Neural crest cell (in vitro differentiated cells): Measurements from ENCODE around the gene EID3. TPM values are rescaled to one million over a fixed set of nuclear protein-coding genes. Genes with fewer than 3 reads are reported as not detected.

Experiments used
- DNase-seq: peaks from one replicate; pipeline ENCODE4 v3.0.0; 2021; ENCODE audit warnings: low read depth, mixed read lengths, low spot score
- H3K27ac Mint-ChIP-seq: one replicate; pipeline ENCODE4 v1.8.0; 2021; ENCODE audit warnings: mild to moderate bottlenecking, mixed read lengths; ENCODE audit not compliant: unreplicated experiment
- H3K27me3 Mint-ChIP-seq: 2 replicates; pipeline ENCODE4 v1.8.0; 2021; ENCODE audit warnings: low read depth, mild to moderate bottlenecking, mixed read lengths
- H3K36me3 Mint-ChIP-seq: 2 replicates; pipeline ENCODE4 v1.8.0; 2021; ENCODE audit warnings: low read depth, mild to moderate bottlenecking, mixed read lengths
- H3K4me1 Mint-ChIP-seq: 2 replicates; pipeline ENCODE4 v1.8.0; 2021; ENCODE audit warnings: mixed read lengths
- H3K4me3 Mint-ChIP-seq: one replicate; pipeline ENCODE4 v1.8.0; 2021; ENCODE audit warnings: mild to moderate bottlenecking, mixed read lengths
- H3K9me3 Mint-ChIP-seq: 2 replicates; pipeline ENCODE4 v1.8.0; 2021; ENCODE audit warnings: mixed read lengths
- CTCF ChIP-seq: fragments of 200-600 bp; sonication (generic); conservative IDR thresholded peaks from 2 replicates; pipeline ENCODE4 v1.5.0; 2021; ENCODE audit warnings: antibody characterized with exemption, mild to moderate bottlenecking
- total RNA-seq: library from RNA; stranded (reverse); gene quantifications from 2 replicates; pipeline ENCODE4 v1.2.1, GENCODE V29; 2021

Gene EID3
- total RNA-seq, 1 donor from 2014 or later = 3.0 TPM

GRCh38 chr12:104306376-104306775 lies 2.8 kb downstream of the EID3 start:
- H3K4me3 Mint-ChIP-seq = no peak overlapping the region
- H3K4me1 Mint-ChIP-seq = peaks cover 50% of the 10 kb centered on the region

GRCh38 chr12:104306943-104307654 lies 3.6 kb downstream of the EID3 start:
- H3K27ac Mint-ChIP-seq = no peak overlapping the region

More at GRCh38 chr12:104306376-104306775, 2.8 kb downstream of the EID3 start:
- Mint-ChIP-seq H3K9me3 (peaks cover 2% of the 10 kb centered on the region), H3K27ac (no peak overlapping the region), H3K36me3 (peaks cover 35% of the 10 kb centered on the region), H3K27me3 (no peaks in the 10 kb centered on the region)
- TF ChIP-seq CTCF = no peak
- no peak for DNase-seq

GRCh38 chr12:104307655-104308000 lies 4.1 kb downstream of the EID3 start:
- peaks cover 2% of the 10 kb centered on the region for H3K9me3 Mint-ChIP-seq
- no peak overlapping the region for H3K27ac Mint-ChIP-seq
- H3K4me3 Mint-ChIP-seq = peak overlapping the region; percentile 14
- peaks cover 46% of the 10 kb centered on the region for H3K4me1 Mint-ChIP-seq
- no peak for TF ChIP-seq CTCF
- H3K36me3 Mint-ChIP-seq = peaks cover 28% of the 10 kb centered on the region
- DNase-seq = no peak
- H3K27me3 Mint-ChIP-seq = no peaks in the 10 kb centered on the region

More at GRCh38 chr12:104306943-104307654, 3.6 kb downstream of the EID3 start:
- H3K36me3 Mint-ChIP-seq = peaks cover 29% of the 10 kb centered on the region
- peak overlapping the region; percentile 14 for H3K4me3 Mint-ChIP-seq
- peaks cover 46% of the 10 kb centered on the region for H3K4me1 Mint-ChIP-seq
- peaks cover 2% of the 10 kb centered on the region for H3K9me3 Mint-ChIP-seq
- DNase-seq = no peak
- TF ChIP-seq CTCF = no peak
- no peaks in the 10 kb centered on the region for H3K27me3 Mint-ChIP-seq

- Mint-ChIP-seq H3K9me3 (peaks cover 2% of the 10 kb centered on the region), H3K27me3 (no peaks in the 10 kb centered on the region), H3K4me3 (no peak overlapping the region), H3K4me1 (peaks cover 29% of the 10 kb centered on the region), H3K27ac (no peak overlapping the region), H3K36me3 (peaks cover 20% of the 10 kb centered on the region)
- no peak for TF ChIP-seq CTCF
- DNase-seq = no peak
Measured at GRCh38 chr12:104309446-104309993, 6.0 kb downstream of the EID3 start.

- Mint-ChIP-seq H3K36me3 (peaks cover 15% of the 10 kb centered on the region), H3K9me3 (no peaks in the 10 kb centered on the region), H3K4me3 (no peak overlapping the region), H3K27me3 (no peaks in the 10 kb centered on the region), H3K27ac (no peak overlapping the region), H3K4me1 (peaks cover 23% of the 10 kb centered on the region)
- DNase-seq = no peak
- TF ChIP-seq CTCF = no peak
Measured at GRCh38 chr12:104310751-104311633, 7.5 kb downstream of the EID3 start.
